PC-3 (cell line): Measurements from ENCODE around the gene GYG1. TPM values are rescaled to one million over a fixed set of nuclear protein-coding genes. Genes with fewer than 3 reads are reported as not detected.
"Not testable (repeated sequence)": the region's sequence is repeated elsewhere in the genome, so short reads cannot be mapped to it uniquely, and the experiment has no call there.

Source experiments
- ATAC-seq: fragments of 200-7000 bp; cut with Tn5 transposase; 2 replicates; pipeline ENCODE4 v1.9.1; 2020; ENCODE audit warnings: mild to moderate bottlenecking, moderate library complexity
- BruUV-seq: library from RNA; stranded (reverse); fragments of 400-500 nt; replicated peaks from 2 replicates; lab custom pipeline; 2021; lab: Mats Ljungman, UMichigan
- CTCF ChIA-PET: fragments of 300-600 bp; sonication (Branson Sonifier 250); formaldehyde crosslinking; loops from one replicate; lab custom pipeline; 2022; ENCODE audit warnings: antibody characterized with exemption; lab: Charles Lee
- POLR2A ChIA-PET: fragments of 300-600 bp; sonication (Branson Sonifier 250); formaldehyde crosslinking; loops from one replicate; lab custom pipeline; 2022; ENCODE audit warnings: antibody characterized with exemption; ENCODE audit not compliant: unreplicated experiment; lab: Charles Lee
- DNase-seq: peaks from one replicate; pipeline ENCODE4 v3.0.0-alpha.2; 2015
- H2AFZ ChIP-seq: fragments of 300-600 bp; sonication (generic); 2 replicates; pipeline ENCODE4 v1.6.0; 2016; ENCODE audit warnings: antibody characterized with exemption, low read length
- H3F3A ChIP-seq: fragments of 300-600 bp; sonication (generic); one replicate; pipeline ENCODE4 v1.6.0; 2017; ENCODE audit warnings: antibody characterized with exemption, low read length, control low read depth, mild to moderate bottlenecking; ENCODE audit not compliant: unreplicated experiment
- H3K27ac ChIP-seq: fragments of 300-600 bp; sonication (generic); 2 replicates; pipeline ENCODE4 v1.5.1; 2016; ENCODE audit warnings: mild to moderate bottlenecking, low read length
- H3K27me3 ChIP-seq: fragments of 300-600 bp; sonication (generic); 2 replicates; pipeline ENCODE4 v1.6.1; 2016; ENCODE audit warnings: low read length, mixed read lengths
- H3K36me3 ChIP-seq: fragments of 300-600 bp; sonication (generic); 2 replicates; pipeline ENCODE4 v1.6.1; 2016; ENCODE audit warnings: low read depth, mixed run types, low read length, mixed read lengths
- H3K4me1 ChIP-seq: fragments of 300-600 bp; sonication (generic); 2 replicates; pipeline ENCODE4 v1.5.1; 2016; ENCODE audit warnings: low read length; ENCODE audit not compliant: insufficient read depth
- H3K4me2 ChIP-seq: fragments of 300-600 bp; sonication (generic); 2 replicates; pipeline ENCODE4 v1.6.0; 2016; ENCODE audit warnings: low read length
- H3K4me3 ChIP-seq: fragments of 300-600 bp; sonication (generic); 2 replicates; pipeline ENCODE4 v1.5.1; 2016; ENCODE audit warnings: mild to moderate bottlenecking, low read length, mixed read lengths
- H3K79me2 ChIP-seq: fragments of 300-600 bp; sonication (generic); 2 replicates; pipeline ENCODE4 v1.6.1; 2017; ENCODE audit warnings: low read length, mixed read lengths
- H3K9ac ChIP-seq: fragments of 300-600 bp; sonication (generic); 2 replicates; pipeline ENCODE4 v1.6.0; 2016; ENCODE audit warnings: mild to moderate bottlenecking, low read length
- H3K9me2 ChIP-seq: fragments of 300-600 bp; sonication (generic); replicated peaks from 2 replicates; pipeline ENCODE4 v1.6.1; 2016; ENCODE audit warnings: mixed run types, low read length, mixed read lengths
- H3K9me3 ChIP-seq: fragments of 300-600 bp; sonication (generic); 2 replicates; pipeline ENCODE4 v1.6.1; 2016; ENCODE audit warnings: low read length, mixed read lengths
- H4K20me1 ChIP-seq: fragments of 300-600 bp; sonication (generic); 2 replicates; pipeline ENCODE4 v1.6.1; 2016; ENCODE audit warnings: low read length, mixed read lengths
- CTCF ChIP-seq: fragments of 300-600 bp; sonication (generic); conservative IDR thresholded peaks from 2 replicates; pipeline ENCODE4 v1.5.1; 2017; ENCODE audit warnings: antibody characterized with exemption, low read depth, mild to moderate bottlenecking, low read length
- EZH2 ChIP-seq: fragments of 300-600 bp; sonication (generic); IDR thresholded peaks from one replicate; pipeline ENCODE4 v1.6.1; 2017; ENCODE audit warnings: antibody characterized with exemption, mild to moderate bottlenecking, low read length; ENCODE audit not compliant: unreplicated experiment
- EZH2phosphoT487 ChIP-seq: fragments of 300-600 bp; sonication (generic); IDR thresholded peaks from 2 replicates; pipeline ENCODE4 v1.6.1; 2018; ENCODE audit warnings: mild to moderate bottlenecking, antibody characterized with exemption, low read length, borderline replicate concordance
- intact Hi-C: fragments of 100-400 bp; cut with micrococcal nuclease; formaldehyde crosslinking; loops from 2 replicates; pipeline ENCODE4 v1.9.0; 2023
- total RNA-seq: library from RNA; depleted of rRNA; stranded (reverse); fragments of >200 nt; gene quantifications from 2 replicates; pipeline ENCODE4 v1.2.3, GENCODE V29; 2014

The GYG1 gene
- total RNA-seq, 1 experiment from 2014 or later, result 12.0 TPM

- ChIA-PET POLR2A (no interaction called here), CTCF (no interaction called here)
- no peak overlapping the region for H2AFZ ChIP-seq
- intact Hi-C loops, result no loop called here
- no peaks in the 10 kb centered on the region for H3K27me3 ChIP-seq
- H3K4me3 ChIP-seq, result no peak overlapping the region
- no peaks in the 10 kb centered on the region for H3K4me1 ChIP-seq
- TF ChIP-seq EZH2phosphoT487 (no peak), CTCF (no peak), EZH2 (no peak)
- no peaks in the 10 kb centered on the region for H3K9me2 ChIP-seq
- no peak for DNase-seq
- H3K79me2 ChIP-seq, result no peaks in the 10 kb centered on the region
- H3K4me2 ChIP-seq, result no peak overlapping the region
- no peak overlapping the region for H3K9ac ChIP-seq
- H3K9me3 ChIP-seq, result no peaks in the 10 kb centered on the region
- H4K20me1 ChIP-seq, result no peaks in the 10 kb centered on the region
- no peaks in the 10 kb centered on the region for H3K36me3 ChIP-seq
- no peak for ATAC-seq
- no TSS peak for BruUV-seq
- H3F3A ChIP-seq, result no peaks in the 10 kb centered on the region
- no peak overlapping the region for H3K27ac ChIP-seq
Measured at GRCh38 chr3:148981273-148981672, 10.1 kb upstream of the GYG1 start.

GRCh38 chr3:148987551-148987950, 3.8 kb upstream of the GYG1 start:
- H3K9me2 ChIP-seq, H3K4me3 ChIP-seq, H3K9me3 ChIP-seq, H3K4me2 ChIP-seq, H3K9ac ChIP-seq, DNase-seq, ATAC-seq, CTCF ChIA-PET, H2AFZ ChIP-seq, H4K20me1 ChIP-seq, H3K79me2 ChIP-seq, intact Hi-C loops, POLR2A ChIA-PET, BruUV-seq, H3F3A ChIP-seq, H3K36me3 ChIP-seq, H3K27me3 ChIP-seq, H3K27ac ChIP-seq: not testable (repeated sequence)
- H3K4me1 ChIP-seq, result peaks cover 11% of the 10 kb centered on the region

GRCh38 chr3:148990236-148990635, 1.1 kb upstream of the GYG1 start:
- H3K9me3 ChIP-seq, result no peaks in the 10 kb centered on the region
- ChIA-PET POLR2A (no interaction called here), CTCF (interaction anchor here (0.6 to 0.8 kb wide), 2 partner anchors 43 to 53 kb away, joined by 3 to 4 read pairs; no protein-coding TSS in a partner anchor)
- no peaks in the 10 kb centered on the region for H3K27me3 ChIP-seq
- intact Hi-C loops, result loop anchor here (5.0 kb wide), 1 partner anchor 92 kb away; no protein-coding TSS in a partner anchor
- no peaks in the 10 kb centered on the region for H4K20me1 ChIP-seq
- no peak overlapping the region for H3K9ac ChIP-seq
- H2AFZ ChIP-seq, result 0 out of 2 replicates have a peak overlapping the region, but pooled peaks have one; percentile 84
- no peak for TF ChIP-seq EZH2
- no peak for TF ChIP-seq CTCF
- ATAC-seq (no peak), DNase-seq (no peak)
- H3K4me1 ChIP-seq, result peaks cover 14% of the 10 kb centered on the region
- H3K27ac ChIP-seq, result no peak overlapping the region
- no peaks in the 10 kb centered on the region for H3K36me3 ChIP-seq
- H3K4me2 ChIP-seq, result peak overlapping the region; percentile 91; the same call in 1 of the 2 replicates
- no TSS peak for BruUV-seq
- no peaks in the 10 kb centered on the region for H3F3A ChIP-seq
- no peak overlapping the region for H3K4me3 ChIP-seq
- peaks cover 20% of the 10 kb centered on the region for H3K79me2 ChIP-seq
- no peaks in the 10 kb centered on the region for H3K9me2 ChIP-seq
